Breast epithelium (tissue), 4 donors: ENCODE measurements around the gene SMARCAL1. TPM values are rescaled to one million over a fixed set of nuclear protein-coding genes. Genes with fewer than 3 reads are reported as not detected.

Experiments
- DNase-seq, 2 donors: peaks; one replicate each; pipeline ENCODE4 v3.0.0-alpha.2; 2019; ENCODE audit warnings: low spot score in 2 of 2
- H3K27ac ChIP-seq, 2 donors: fragments of 200-600 bp; sonication (generic) in 1 of 2; one replicate each; pipeline ENCODE4 v1.5.1; 2016 to 2019; ENCODE audit warnings: mild to moderate bottlenecking in 1 of 2
- H3K27me3 ChIP-seq, 2 donors: fragments of 200-600 bp; sonication (generic) in 1 of 2; one replicate each; pipeline versions ENCODE4 v1.5.1 to v1.6.0; 2017 to 2019; ENCODE audit warnings: control low read depth in 1 of 2, mild to moderate bottlenecking in 1 of 2
- H3K36me3 ChIP-seq: fragments of 200-600 bp; one replicate; pipeline ENCODE4 v1.5.1; 2019
- H3K4me1 ChIP-seq, 2 donors: fragments of 200-600 bp; sonication (generic); one replicate each; pipeline ENCODE4 v1.5.1; 2016 to 2019; ENCODE audit warnings: control low read depth in 1 of 2
- H3K4me3 ChIP-seq, 3 donors: fragments of 200-600 bp; sonication (generic); 1 replicate in 2 of 3; 2 replicates in 1 of 3; pipeline ENCODE4 v1.5.1; 2016 to 2019; ENCODE audit warnings: mild to moderate bottlenecking in 3 of 3, moderate library complexity in 2 of 3
- H3K9me3 ChIP-seq, 2 donors: fragments of 200-600 bp; sonication (generic) in 1 of 2; one replicate each; pipeline ENCODE4 v1.5.1; 2016 to 2019; ENCODE audit warnings: control low read depth in 1 of 2
- CTCF ChIP-seq, 3 donors: fragments of 450-650 bp; IDR thresholded peaks; one replicate each; pipeline ENCODE4 v1.5.1; 2016 to 2017; ENCODE audit warnings: antibody characterized with exemption in 3 of 3, mild to moderate bottlenecking in 3 of 3, moderate library complexity in 3 of 3
- POLR2A ChIP-seq: fragments of 450-650 bp; IDR thresholded peaks from one replicate; pipeline ENCODE4 v1.6.1; 2016; ENCODE audit warnings: antibody characterized with exemption, mild to moderate bottlenecking, moderate library complexity
- POLR2AphosphoS5 ChIP-seq, 3 donors: sonication (generic); formaldehyde crosslinking; IDR thresholded peaks; one replicate each; pipeline ENCODE4 v1.6.1; 2017; ENCODE audit warnings: antibody characterized with exemption in 3 of 3
- intact Hi-C: fragments of 100-400 bp; cut with DNase I; formaldehyde crosslinking; loops from one replicate; pipeline ENCODE4 v1.15.1; 2023; ENCODE audit warnings: low total_unique reads
- total RNA-seq, 3 donors: library from RNA; depleted of rRNA; stranded (reverse); fragments of >200 nt; gene quantifications; one replicate each; pipeline ENCODE4 v1.1.0, GENCODE V29; 2016

The SMARCAL1 gene
- total RNA-seq, 3 donors from 2014 or later: 12.0 to 28.1 (median 20.6) TPM

- intact Hi-C loops: no loop called here
- no peaks in the 10 kb centered on the region for H3K36me3 ChIP-seq
- no peaks in the 10 kb centered on the region for H3K9me3 ChIP-seq
- no peak overlapping the region for H3K27ac ChIP-seq
- no peaks in the 10 kb centered on the region for H3K4me1 ChIP-seq
- no peak overlapping the region for H3K4me3 ChIP-seq
- no peak for DNase-seq
- no peaks in the 10 kb centered on the region for H3K27me3 ChIP-seq
- TF ChIP-seq CTCF (IDR thresholded peaks at IDR 0.05) (no peak), POLR2A (no peak), POLR2AphosphoS5 (IDR thresholded peaks at IDR 0.05) (no peak)
Observed at GRCh38 chr2:216474925-216475670, 62.8 kb downstream of the SMARCAL1 start.

GRCh38 chr2:216475767-216476166 is 63.5 kb downstream of the SMARCAL1 start:
- H3K27me3 ChIP-seq: no peaks in the 10 kb centered on the region
- no peaks in the 10 kb centered on the region for H3K36me3 ChIP-seq
- no peaks in the 10 kb centered on the region for H3K9me3 ChIP-seq
- intact Hi-C loops: no loop called here
- no peak for DNase-seq
- no peak overlapping the region for H3K4me3 ChIP-seq
- no peak overlapping the region for H3K27ac ChIP-seq
- H3K4me1 ChIP-seq: no peaks in the 10 kb centered on the region
- no peak for TF ChIP-seq CTCF (IDR thresholded peaks at IDR 0.05)
- no peak for TF ChIP-seq POLR2AphosphoS5 (IDR thresholded peaks at IDR 0.05)
- no peak for TF ChIP-seq POLR2A

GRCh38 chr2:216477283-216478035 is 65.2 kb downstream of the SMARCAL1 start:
- Histone ChIP-seq H3K27me3 (no peaks in the 10 kb centered on the region), H3K9me3 (no peaks in the 10 kb centered on the region), H3K4me1 (no peaks in the 10 kb centered on the region), H3K36me3 (no peaks in the 10 kb centered on the region), H3K27ac (no peak overlapping the region), H3K4me3 (no peak overlapping the region)
- DNase-seq: no peak
- intact Hi-C loops: no loop called here
- TF ChIP-seq CTCF (IDR thresholded peaks at IDR 0.05) (no peak), POLR2AphosphoS5 (IDR thresholded peaks at IDR 0.05) (no peak), POLR2A (no peak)

GRCh38 chr2:216478151-216478550 is 65.9 kb downstream of the SMARCAL1 start:
- H3K36me3 ChIP-seq: no peaks in the 10 kb centered on the region
- DNase-seq: no peak

More at GRCh38 chr2:216478151-216478550, 65.9 kb downstream of the SMARCAL1 start:
- H3K4me3 ChIP-seq: no peak overlapping the region
- H3K27ac ChIP-seq: no peak overlapping the region
- TF ChIP-seq POLR2AphosphoS5 (IDR thresholded peaks at IDR 0.05) (no peak), CTCF (IDR thresholded peaks at IDR 0.05) (no peak), POLR2A (no peak)
- no peaks in the 10 kb centered on the region for H3K9me3 ChIP-seq
- no peaks in the 10 kb centered on the region for H3K4me1 ChIP-seq
- intact Hi-C loops: no loop called here
- no peaks in the 10 kb centered on the region for H3K27me3 ChIP-seq
